GM12878 (cell line): ENCODE data around the gene LGALS4. TPM values are rescaled to one million over a fixed set of nuclear protein-coding genes. Genes with fewer than 3 reads are reported as not detected.
"Not testable (repeated sequence)": the region's sequence is repeated elsewhere in the genome, so short reads cannot be mapped to it uniquely, and the experiment has no call there.

Experiments
- ATAC-seq: fragments of 200-7000 bp; cut with Tn5 transposase; 3 replicates; pipeline ENCODE4 v1.9.1; 2020; ENCODE audit warnings: mild to moderate bottlenecking, moderate library complexity
- BruUV-seq: library from RNA; stranded (reverse); fragments of 400-500 nt; replicated peaks from 2 replicates; lab custom pipeline; 2021; lab: Mats Ljungman, UMichigan
- CTCF ChIA-PET: fragments of 300-600 bp; sonication (Branson Sonifier 250); formaldehyde crosslinking; extraction: SDS; loops from one replicate; lab custom pipeline; 2021; ENCODE audit warnings: inconsistent platforms; lab: Yijun Ruan, JAX
- POLR2A ChIA-PET: fragments of 350-600 bp; formaldehyde crosslinking; extraction: SDS; loops from one replicate; lab custom pipeline; 2021; ENCODE audit warnings: inconsistent platforms; lab: Charles Lee
- RAD21 ChIA-PET: fragments of 300-600 bp; sonication (Branson Sonifier 250); formaldehyde crosslinking; loops from one replicate; lab custom pipeline; 2023; ENCODE audit warnings: antibody characterized with exemption; ENCODE audit not compliant: unreplicated experiment; lab: Charles Lee
- SMC1A ChIA-PET: fragments of 300-600 bp; sonication (Branson Sonifier 250); formaldehyde crosslinking; loops from one replicate; lab custom pipeline; 2023; ENCODE audit not compliant: unreplicated experiment, uncharacterized antibody; lab: Charles Lee
- DNase-seq: peaks from one replicate; pipeline ENCODE4 v3.0.0-alpha.2; 2011; ENCODE audit warnings: low read depth, low spot score
- FAIRE-seq: peaks from 3 replicates; lab custom pipeline; 2011; peaks lifted over from hg19 to GRCh38; lab: Jason Lieb, UNC
- H2AFZ ChIP-seq: 2 replicates; pipeline ENCODE4 v1.6.0; 2011; ENCODE audit warnings: low read depth, low read length, control low read depth; ENCODE audit not compliant: control insufficient read depth
- H3K27ac ChIP-seq: 2 replicates; pipeline ENCODE4 v1.5.1; 2011; ENCODE audit warnings: control low read depth; ENCODE audit not compliant: control insufficient read depth, insufficient read depth
- H3K27me3 ChIP-seq, 2 experiments: replicated peaks in 1 of 2; 2 replicates each; pipeline versions ENCODE4 v1.6.0 to v1.6.1; 2011; ENCODE audit warnings: low read length in 1 of 2; ENCODE audit not compliant: control insufficient read depth in 2 of 2, insufficient read depth in 2 of 2
- H3K36me3 ChIP-seq, 2 experiments: 2 replicates each; pipeline ENCODE4 v1.5.1; 2011; ENCODE audit warnings: low read length in 1 of 2; ENCODE audit not compliant: control insufficient read depth in 2 of 2, insufficient read depth in 2 of 2
- H3K4me1 ChIP-seq: 2 replicates; pipeline ENCODE4 v1.6.1; 2011; ENCODE audit warnings: mild to moderate bottlenecking, low read length, moderate library complexity, mixed read lengths; ENCODE audit not compliant: control insufficient read depth, insufficient read depth
- H3K4me2 ChIP-seq: 2 replicates; pipeline ENCODE4 v1.6.0; 2011; ENCODE audit warnings: control low read depth; ENCODE audit not compliant: control insufficient read depth, insufficient read depth
- H3K4me3 ChIP-seq: fragments of 200-600 bp; sonication (generic); 2 replicates; pipeline ENCODE4 v1.5.1; 2016
- H3K79me2 ChIP-seq: 2 replicates; pipeline ENCODE4 v1.6.0; 2011; ENCODE audit warnings: low read length; ENCODE audit not compliant: control insufficient read depth, insufficient read depth
- H3K9ac ChIP-seq: 2 replicates; pipeline ENCODE4 v1.8.0; 2011; ENCODE audit warnings: low read length, control low read depth, mixed read lengths; ENCODE audit not compliant: control insufficient read depth, insufficient read depth
- H3K9me3 ChIP-seq: replicated peaks from 3 replicates; pipeline ENCODE4 v1.5.1; 2011; ENCODE audit warnings: mild to moderate bottlenecking, low read length; ENCODE audit not compliant: control insufficient read depth, insufficient read depth
- H4K20me1 ChIP-seq: 2 replicates; pipeline ENCODE4 v1.6.0; 2011; ENCODE audit not compliant: control insufficient read depth, insufficient read depth
- POLR2A ChIP-seq: IDR thresholded peaks from 2 replicates; pipeline ENCODE4 v1.6.1; 2011; ENCODE audit warnings: low read depth, mild to moderate bottlenecking, low read length
- WGBS: methylation state at CpG from one replicate; pipeline ENCODE4 v1.1.6; 2016; ENCODE audit warnings: low lambda C conversion rate; ENCODE audit not compliant: insufficient replicate concordance, insufficient coverage; ENCODE audit errors: missing lambda C conversion rate; 5-methylcytosine and 5-hydroxymethylcytosine counted together
- in situ Hi-C: fragments of 300-500 bp; cut with MboI; formaldehyde crosslinking; loops from 9 replicates; pipeline ENCODE4 v1.14.3; 2018; ENCODE audit warnings: mixed read lengths
- intact Hi-C: fragments of 100-400 bp; cut with micrococcal nuclease; formaldehyde crosslinking; loops from one replicate; pipeline ENCODE4 v1.14.2; 2022; ENCODE audit not compliant: unreplicated experiment
- polyA plus RNA-seq, 11 experiments: library from polyadenylated mRNA; depleted of rRNA in 4 of 11; unstranded in 6 of 11; stranded (reverse) in 5 of 11; fragments of >200 nt; fragmentation: Nextera tagmentation in 4 of 11; fragmentation: Illumina TruSeq in 1 of 11; extraction: Ambion mirVana in 4 of 11; extraction: Trizol in 1 of 11; gene quantifications; 1 replicate in 1 of 11; 2 replicates in 10 of 11; pipeline versions ENCODE4 v1.2.1 to v1.2.3, GENCODE V29; 2011 to 2016; ENCODE audit warnings: inconsistent platforms in 2 of 11, missing spikeins in 2 of 11, low read depth in 1 of 11
- total RNA-seq, 4 experiments: library from RNA; depleted of rRNA in 3 of 4; stranded (reverse); fragments of >200 nt in 3 of 4; fragmentation: Illumina TruSeq in 1 of 4; extraction: Trizol in 1 of 4; gene quantifications; 2 replicates each; pipeline versions ENCODE4 v1.2.1 to v1.2.3, GENCODE V29; 2013 to 2021

LGALS4 gene
- total and polyA plus RNA-seq, 10 of the 15 experiments (the other 5 are each of a cell fraction or from before 2014, with no cell fraction given), result 0.13 to 2.1 (median 0.26) TPM; not detected in 4

DNA sequence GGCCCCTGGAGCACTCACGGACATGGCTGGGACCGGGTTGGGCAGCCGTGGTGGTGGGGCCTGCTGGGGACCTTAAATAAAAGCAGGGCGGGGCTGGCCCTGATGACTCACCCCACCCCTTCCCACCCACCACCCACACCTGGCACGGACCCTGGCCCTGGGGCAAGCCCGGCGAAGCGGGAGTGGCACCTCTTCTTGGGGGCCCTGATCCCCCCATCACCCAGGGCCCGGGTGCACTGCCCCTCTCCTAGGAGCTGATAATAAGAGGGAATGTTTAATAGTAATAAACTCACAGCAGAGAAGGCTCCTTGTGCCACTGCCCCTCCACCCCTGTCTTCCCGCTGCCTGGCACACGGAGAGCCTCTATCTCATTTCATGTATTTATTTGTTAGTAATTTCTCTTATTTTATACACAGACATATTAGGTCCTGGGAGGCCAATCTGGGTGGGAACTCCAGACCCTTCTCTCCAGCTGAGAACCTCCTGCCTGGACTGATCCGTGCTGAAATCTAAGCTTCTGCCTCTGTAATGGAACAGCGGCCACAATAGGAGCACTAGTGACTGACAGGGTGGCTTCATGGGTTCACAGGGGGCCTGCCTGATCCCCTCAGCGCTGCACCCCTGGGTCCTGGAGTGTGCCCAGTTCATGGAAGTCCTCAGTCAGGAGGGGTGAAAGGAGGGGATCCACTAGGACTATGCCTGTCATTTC lies 39.1 kb downstream of the LGALS4 start, which contains the start of gene LGALS7:
Gene LGALS7 (minus strand): TSS at position 49 of the 709 bp plus-strand sequence. CDS start 25 bp downstream, at position 24.
- POLR2A ChIA-PET, result no interaction called here
- H3K9me3 ChIP-seq, result no peaks in the 10 kb centered on the region
- SMC1A ChIA-PET, result no interaction called here

DNA sequence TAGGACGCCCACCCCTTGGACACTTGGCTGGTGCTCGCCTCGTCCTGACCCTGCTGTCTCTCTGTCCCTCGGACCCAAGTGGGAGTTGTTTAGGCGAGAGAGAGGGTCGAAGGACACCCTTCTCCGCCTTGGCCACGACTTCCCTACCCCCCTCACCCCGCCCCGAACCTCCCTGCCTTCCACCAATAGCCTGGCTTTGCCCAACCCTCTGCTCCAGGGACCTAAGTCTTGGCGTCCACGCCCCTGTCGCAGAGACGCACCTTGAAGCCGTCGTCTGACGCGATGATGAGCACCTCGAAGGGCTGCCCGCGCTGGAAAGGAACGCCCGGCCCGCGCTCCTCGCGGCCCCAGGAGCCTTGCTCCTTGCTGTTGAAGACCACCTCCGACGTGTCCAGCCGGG lies 41.2 kb downstream of the LGALS4 start:
- peak; percentile 82 for FAIRE-seq
- in situ Hi-C loops, intact Hi-C loops: not testable (repeated sequence)

More for the DNA sequence above, 39.1 kb downstream of the LGALS4 start, which contains the start of gene LGALS7:
- ChIA-PET RAD21 (no interaction called here), CTCF (no interaction called here)
- H3K9ac ChIP-seq, result no peak within 1 kb of the TSS
- FAIRE-seq (no peak), DNase-seq (no peak), ATAC-seq (no peak)
- TF ChIP-seq POLR2A, result no peak
- no peaks in the 10 kb centered on the region for H3K36me3 ChIP-seq
- H2AFZ ChIP-seq, result no peak within 1 kb of the TSS
- intact Hi-C loops (no loop called here), in situ Hi-C loops (no loop called here)
- H3K4me1 ChIP-seq, result no peaks in the 10 kb centered on the region
- H4K20me1 ChIP-seq, result no peaks in the 10 kb centered on the region
- H3K27me3 ChIP-seq, result no peaks in the 10 kb centered on the region
- 62% methylated on average over 6 of the region's 14 CpGs for WGBS
- H3K4me3 ChIP-seq, result no peak within 1 kb of the TSS
- BruUV-seq, result no TSS peak
- no peak within 1 kb of the TSS for H3K27ac ChIP-seq
- H3K79me2 ChIP-seq, result no peaks in the 10 kb centered on the region
- no peak within 1 kb of the TSS for H3K4me2 ChIP-seq

GRCh38 chr19:38770949-38771275 lies 41.8 kb downstream of the LGALS4 start:
- H3K4me3 ChIP-seq, H3K27ac ChIP-seq, H3K79me2 ChIP-seq, in situ Hi-C loops, H2AFZ ChIP-seq, DNase-seq, H3K36me3 ChIP-seq, POLR2A ChIA-PET, H3K9me3 ChIP-seq, RAD21 ChIA-PET, SMC1A ChIA-PET, H3K4me2 ChIP-seq, H4K20me1 ChIP-seq, H3K9ac ChIP-seq, CTCF ChIA-PET, H3K27me3 ChIP-seq, BruUV-seq, intact Hi-C loops, H3K4me1 ChIP-seq: not testable (repeated sequence)
- ATAC-seq (peak; percentile 89), FAIRE-seq (peak; percentile 100)
- no CpG with 5 or more reads among the region's 22 CpGs for WGBS

More for the DNA sequence above, 41.2 kb downstream of the LGALS4 start:
- H3K79me2 ChIP-seq, H3K36me3 ChIP-seq, H3K4me1 ChIP-seq, BruUV-seq, SMC1A ChIA-PET, H3K27ac ChIP-seq, POLR2A ChIA-PET, H3K9me3 ChIP-seq, H4K20me1 ChIP-seq, DNase-seq, ATAC-seq, H2AFZ ChIP-seq, CTCF ChIA-PET, H3K4me2 ChIP-seq, H3K9ac ChIP-seq, H3K4me3 ChIP-seq, RAD21 ChIA-PET, H3K27me3 ChIP-seq: not testable (repeated sequence)
- WGBS, result no CpG with 5 or more reads among the region's 30 CpGs
